ENCODE data around the gene CLPSL2.
A peak's percentile ranks its signal among the peaks of the same experiment; 100 is the strongest.

The CLPSL2 gene

DNA sequence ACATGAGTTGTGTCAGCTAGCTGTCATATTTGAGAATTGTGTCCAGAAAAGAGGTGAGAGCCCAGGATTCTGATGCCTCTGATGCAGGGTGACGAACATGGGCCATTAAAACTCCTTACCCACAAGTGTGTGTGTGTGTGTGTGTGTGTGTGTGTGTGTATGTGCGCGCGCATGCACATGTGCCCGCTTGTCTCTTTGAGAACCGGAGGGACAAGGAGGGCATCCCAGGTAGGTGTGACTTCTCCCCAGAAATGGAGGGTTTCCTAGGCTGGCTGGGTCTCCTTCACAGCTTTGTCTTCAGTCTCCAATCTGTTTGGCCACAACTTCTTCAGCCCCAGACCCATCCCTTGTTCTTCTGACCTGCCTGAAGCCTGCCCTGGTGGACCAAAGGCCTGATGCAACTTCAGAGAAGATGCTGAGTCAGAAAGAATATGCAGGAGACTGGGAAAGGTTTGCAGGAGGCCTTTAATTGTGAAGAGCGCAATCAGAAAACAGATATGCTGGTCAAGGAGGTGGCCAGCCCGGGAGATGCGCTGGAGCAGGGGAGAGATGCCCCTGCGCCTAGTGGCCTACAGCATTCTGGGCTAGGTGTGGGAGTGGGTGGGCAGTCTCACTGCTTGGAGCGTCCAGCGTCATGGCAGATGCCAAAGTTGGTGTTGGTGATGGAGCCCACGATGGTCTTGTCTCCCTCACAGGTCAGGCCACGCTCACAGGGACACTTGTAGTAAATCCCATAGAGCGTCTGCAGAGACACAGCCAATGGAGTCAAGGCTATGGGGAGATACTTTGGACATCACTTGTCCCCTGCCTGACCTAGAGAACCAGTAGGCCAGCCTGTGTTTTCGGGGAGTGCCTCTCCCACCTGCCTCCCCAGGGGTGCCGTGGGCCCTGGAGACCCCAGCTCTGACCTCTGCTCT, 18.4 kb downstream of the CLPSL2 start:
- Histone ChIP-seq H3K27me3 (ENCODE audit: low read depth, low read length) (no peaks in the 10 kb centered on the region), H3K4me3 (ENCODE audit: low read depth in 1 of 2, low read length in 2 of 2) (no peak overlapping the region), H3K4me1 (ENCODE audit: control insufficient read depth in 1 of 2, insufficient read depth in 2 of 2, low read length in 2 of 2) (no peaks in the 10 kb centered on the region), H3K27ac (ENCODE audit: low read length) (no peak overlapping the region), H3K9me3 (ENCODE audit: control insufficient read depth in 1 of 2, low read length in 2 of 2) (no peaks in the 10 kb centered on the region), H3K36me3 (ENCODE audit: control insufficient read depth in 1 of 2, insufficient read depth in 2 of 2, low read length in 2 of 2) (no peaks in the 10 kb centered on the region)

DNA sequence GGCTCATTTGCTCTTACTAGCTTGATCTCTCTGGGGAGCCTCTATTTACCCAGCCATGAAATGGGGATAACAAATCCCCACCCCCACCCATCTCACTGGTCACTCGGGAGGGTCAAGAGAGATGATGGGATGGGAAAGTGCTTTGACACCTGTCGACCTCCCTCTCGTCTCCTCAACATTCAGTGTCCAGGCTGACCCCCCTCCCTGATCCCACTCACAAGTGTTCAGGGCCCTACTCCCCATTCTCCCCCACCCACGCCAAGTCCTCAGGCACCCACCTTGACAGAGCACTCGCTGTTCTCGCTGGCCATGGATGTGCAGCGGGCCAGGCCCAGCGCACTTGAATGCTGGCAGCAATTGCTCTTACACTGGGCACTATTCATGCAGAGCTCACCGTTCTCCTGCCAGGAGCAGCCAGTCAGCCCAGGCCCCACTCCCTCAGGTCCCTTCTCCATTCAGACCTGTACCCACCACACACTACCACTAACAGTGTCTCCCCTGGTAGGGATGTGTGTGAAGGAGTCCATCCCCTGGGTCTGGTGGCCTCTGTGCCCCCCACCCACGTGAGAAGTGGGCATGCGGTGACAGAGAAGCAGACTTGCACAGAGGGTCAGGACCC, 19.2 kb downstream of the CLPSL2 start:
- H3K27ac ChIP-seq (ENCODE audit: low read length) = no peak overlapping the region
- no peaks in the 10 kb centered on the region for H3K36me3 ChIP-seq (ENCODE audit: control insufficient read depth in 1 of 2, insufficient read depth in 2 of 2, low read length in 2 of 2)
- H3K9me3 ChIP-seq (ENCODE audit: control insufficient read depth in 1 of 2, low read length in 2 of 2) = no peaks in the 10 kb centered on the region
- no peak overlapping the region for H3K4me3 ChIP-seq (ENCODE audit: low read depth in 1 of 2, low read length in 2 of 2)
- no peaks in the 10 kb centered on the region for H3K27me3 ChIP-seq (ENCODE audit: low read depth, low read length)
- H3K4me1 ChIP-seq (ENCODE audit: control insufficient read depth in 1 of 2, insufficient read depth in 2 of 2, low read length in 2 of 2) = no peaks in the 10 kb centered on the region

DNA sequence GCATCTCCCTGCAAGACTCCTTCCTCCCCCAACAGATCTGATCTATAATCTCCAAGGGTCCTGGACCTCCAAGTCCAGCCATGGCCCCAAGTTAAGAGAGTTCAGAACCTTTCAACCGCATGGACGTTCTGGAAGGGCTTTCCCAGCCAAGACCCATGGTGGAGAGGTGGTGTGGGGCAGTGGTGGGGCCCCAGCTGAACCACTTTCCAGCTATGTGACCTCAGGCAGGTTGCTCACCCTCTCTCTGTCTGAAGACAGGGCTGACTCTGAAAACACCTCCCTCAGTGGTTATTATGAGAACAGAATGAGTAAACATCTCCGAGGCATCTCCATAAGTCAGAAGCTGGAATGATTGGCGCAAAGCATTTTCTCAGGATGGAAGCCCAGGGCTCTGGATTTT, 19.8 kb downstream of the CLPSL2 start:
- Histone ChIP-seq H3K36me3 (ENCODE audit: control insufficient read depth in 1 of 2, insufficient read depth in 2 of 2, low read length in 2 of 2) (no peaks in the 10 kb centered on the region), H3K27me3 (ENCODE audit: low read depth, low read length) (no peaks in the 10 kb centered on the region), H3K4me3 (ENCODE audit: low read depth in 1 of 2, low read length in 2 of 2) (no peak overlapping the region), H3K27ac (ENCODE audit: low read length) (no peak overlapping the region), H3K9me3 (ENCODE audit: control insufficient read depth in 1 of 2, low read length in 2 of 2) (no peaks in the 10 kb centered on the region), H3K4me1 (ENCODE audit: control insufficient read depth in 1 of 2, insufficient read depth in 2 of 2, low read length in 2 of 2) (no peaks in the 10 kb centered on the region)

DNA sequence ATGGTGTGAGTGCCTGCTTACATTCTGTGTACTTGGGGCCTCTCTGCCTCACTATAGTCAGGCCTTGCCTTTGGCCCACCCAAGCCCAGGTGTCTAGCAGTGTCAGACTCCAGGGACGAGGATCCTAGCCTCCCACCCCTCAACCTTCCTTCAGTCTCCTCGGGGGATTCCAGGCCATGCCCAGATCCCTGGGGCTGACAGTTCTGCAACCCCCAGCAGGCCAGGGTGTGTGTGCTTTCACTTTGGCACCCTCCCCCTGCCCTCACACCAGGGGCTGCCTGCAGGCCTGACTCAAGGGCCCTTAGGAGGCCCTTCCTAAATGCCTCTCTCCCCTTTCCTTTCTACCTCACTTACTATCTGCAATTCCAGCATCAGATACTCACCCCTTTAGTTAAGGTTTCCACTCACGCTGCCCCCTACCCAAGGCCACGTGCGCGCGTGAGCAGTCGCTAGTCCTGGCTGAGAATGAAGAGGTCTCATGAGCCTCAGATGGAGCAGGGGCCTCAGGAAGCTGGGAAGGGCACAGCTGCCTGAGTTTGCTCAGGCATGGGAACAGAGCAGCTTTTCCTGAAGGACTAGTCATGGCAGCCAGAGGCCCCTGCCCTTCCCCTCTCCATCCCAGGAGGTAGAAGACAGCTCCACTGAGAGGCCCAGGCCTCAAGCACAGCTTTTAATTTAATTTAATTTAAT, 21.6 kb downstream of the CLPSL2 start:
- no peak overlapping the region for H3K4me3 ChIP-seq (ENCODE audit: low read depth in 1 of 2, low read length in 2 of 2)
- no peak overlapping the region for H3K27ac ChIP-seq (ENCODE audit: low read length)
- H3K27me3 ChIP-seq (ENCODE audit: low read depth, low read length) = no peaks in the 10 kb centered on the region
- H3K36me3 ChIP-seq (ENCODE audit: control insufficient read depth in 1 of 2, insufficient read depth in 2 of 2, low read length in 2 of 2) = no peaks in the 10 kb centered on the region
- H3K9me3 ChIP-seq (ENCODE audit: control insufficient read depth in 1 of 2, low read length in 2 of 2) = no peaks in the 10 kb centered on the region
- no peaks in the 10 kb centered on the region for H3K4me1 ChIP-seq (ENCODE audit: control insufficient read depth in 1 of 2, insufficient read depth in 2 of 2, low read length in 2 of 2)

DNA sequence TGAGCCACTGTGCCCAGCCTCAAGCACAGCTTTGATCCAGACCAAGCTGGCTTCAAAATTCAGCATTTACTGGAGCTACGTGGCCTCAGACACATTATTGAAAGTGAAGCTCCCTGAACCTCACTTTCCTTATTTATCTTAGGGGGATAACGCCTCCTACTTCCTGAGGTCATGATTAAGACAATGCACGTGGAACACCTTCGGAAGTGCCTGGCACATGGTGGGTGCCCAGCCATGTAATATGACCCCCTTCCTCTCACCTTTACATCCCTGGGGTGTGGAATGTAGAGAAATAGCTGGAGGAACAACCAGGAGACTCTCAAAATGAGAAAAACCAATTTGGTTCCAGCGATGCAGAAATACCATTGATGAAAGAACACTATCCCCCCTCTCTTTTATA, 22.3 kb downstream of the CLPSL2 start:
- H3K4me1 ChIP-seq (ENCODE audit: control insufficient read depth in 1 of 2, insufficient read depth in 2 of 2, low read length in 2 of 2) = no peaks in the 10 kb centered on the region

DNA sequence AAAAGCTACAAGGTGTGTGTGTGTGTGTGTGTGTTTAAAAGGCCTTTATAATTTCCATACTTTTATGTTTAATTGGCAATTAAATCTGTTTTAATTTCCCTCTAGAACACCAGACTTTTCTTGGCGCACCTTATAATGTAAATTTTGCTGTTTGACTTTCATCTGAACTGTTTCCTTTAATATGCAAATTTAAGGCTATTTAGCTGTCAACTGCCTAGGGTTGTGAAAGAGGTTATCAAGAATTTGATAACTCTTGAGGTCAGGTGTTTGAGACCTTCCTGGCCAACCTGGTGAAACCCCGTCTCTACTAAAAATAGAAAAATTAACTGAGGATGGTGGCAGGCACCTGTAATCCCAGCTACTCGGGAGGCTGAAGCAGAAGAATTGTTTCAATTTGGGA, 24.8 kb downstream of the CLPSL2 start:
- Histone ChIP-seq H3K4me3 (ENCODE audit: low read depth in 1 of 2, low read length in 2 of 2) (no peak overlapping the region), H3K4me1 (ENCODE audit: control insufficient read depth in 1 of 2, insufficient read depth in 2 of 2, low read length in 2 of 2) (peaks cover 0 to 7% of the 10 kb centered on the region in 2 donors), H3K9me3 (ENCODE audit: control insufficient read depth in 1 of 2, low read length in 2 of 2) (no peaks in the 10 kb centered on the region), H3K36me3 (ENCODE audit: control insufficient read depth in 1 of 2, insufficient read depth in 2 of 2, low read length in 2 of 2) (no peaks in the 10 kb centered on the region), H3K27me3 (ENCODE audit: low read depth, low read length) (no peaks in the 10 kb centered on the region), H3K27ac (ENCODE audit: low read length) (no peak overlapping the region)

More for the DNA sequence above, 22.3 kb downstream of the CLPSL2 start:
- no peaks in the 10 kb centered on the region for H3K27me3 ChIP-seq (ENCODE audit: low read depth, low read length)
- no peak overlapping the region for H3K4me3 ChIP-seq (ENCODE audit: low read depth in 1 of 2, low read length in 2 of 2)
- H3K9me3 ChIP-seq (ENCODE audit: control insufficient read depth in 1 of 2, low read length in 2 of 2) = no peaks in the 10 kb centered on the region
- no peaks in the 10 kb centered on the region for H3K36me3 ChIP-seq (ENCODE audit: control insufficient read depth in 1 of 2, insufficient read depth in 2 of 2, low read length in 2 of 2)
- no peak overlapping the region for H3K27ac ChIP-seq (ENCODE audit: low read length)

DNA sequence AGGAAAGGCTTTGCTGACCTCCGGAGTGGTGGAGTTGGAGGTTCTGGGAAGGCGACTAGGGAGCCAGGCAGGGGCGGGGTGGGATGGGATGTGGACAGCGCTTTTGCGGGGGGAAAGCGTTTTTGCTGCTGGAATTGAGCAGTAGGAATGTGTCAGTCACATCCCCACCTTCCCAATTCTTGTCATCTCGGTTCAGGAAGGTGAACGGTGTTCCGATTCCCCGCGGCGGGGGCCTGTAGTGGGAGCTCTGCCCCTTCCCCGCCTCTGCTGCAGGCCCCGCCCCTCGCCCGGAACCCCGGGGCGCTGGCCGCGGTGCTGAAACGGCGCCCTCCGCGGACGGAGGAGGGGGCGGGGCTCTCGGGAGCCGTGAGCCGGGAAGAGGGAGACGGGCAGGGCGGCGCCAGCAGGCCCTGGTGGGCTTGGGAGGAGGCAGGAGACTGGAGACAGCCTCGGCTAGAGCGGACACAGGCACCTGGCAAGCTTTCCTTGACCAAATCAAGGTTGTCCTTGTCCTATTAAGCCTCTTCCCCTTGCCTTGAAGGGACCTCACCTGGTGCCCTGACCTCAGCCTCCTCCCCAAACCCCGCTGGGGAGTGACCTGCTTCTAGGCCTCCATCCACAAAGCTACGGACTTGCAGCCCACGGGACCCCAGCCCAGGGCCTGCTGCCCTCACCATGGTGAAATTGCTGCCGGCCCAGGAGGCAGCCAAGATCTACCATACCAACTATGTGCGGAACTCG, 28.8 kb downstream of the CLPSL2 start, which contains the start of gene LHFPL5:
Gene LHFPL5, plus strand, starts transcription at position 357 of the 741 bp plus-strand sequence. Its CDS starts 319 bp downstream, at position 676.
- Histone ChIP-seq H3K27ac (ENCODE audit: low read length) (no peak within 1 kb of the TSS), H3K4me1 (ENCODE audit: control insufficient read depth in 1 of 2, insufficient read depth in 2 of 2, low read length in 2 of 2) (peaks cover 0 to 7% of the 10 kb centered on the region in 2 donors), H3K9me3 (ENCODE audit: control insufficient read depth in 1 of 2, low read length in 2 of 2) (no peaks in the 10 kb centered on the region), H3K27me3 (ENCODE audit: low read depth, low read length) (no peaks in the 10 kb centered on the region), H3K36me3 (ENCODE audit: control insufficient read depth in 1 of 2, insufficient read depth in 2 of 2, low read length in 2 of 2) (no peaks in the 10 kb centered on the region), H3K4me3 (ENCODE audit: low read depth in 1 of 2, low read length in 2 of 2) (peak within 1 kb of the TSS in 1 of 2 donors; percentile 45)

DNA sequence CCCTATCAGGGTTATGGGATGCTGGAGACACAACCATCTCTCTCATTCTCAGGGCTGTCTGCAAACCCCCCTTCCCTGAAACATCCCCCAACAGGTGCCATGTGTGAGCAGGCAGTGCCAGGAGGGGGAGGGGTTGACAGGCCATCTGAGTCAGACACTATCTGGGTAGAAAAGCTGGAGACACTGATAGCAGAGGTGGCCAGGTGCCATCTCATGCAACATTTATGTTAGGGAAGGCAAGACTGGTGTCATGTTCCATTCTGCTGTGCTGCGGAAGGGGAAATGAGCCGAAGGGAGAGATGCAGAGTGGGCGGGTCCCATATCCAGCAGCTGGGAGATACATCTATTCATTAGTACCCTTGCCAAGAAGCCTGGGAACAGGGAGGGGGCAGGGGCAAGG, 32.3 kb downstream of the CLPSL2 start:
- no peak overlapping the region for H3K4me3 ChIP-seq (ENCODE audit: low read depth in 1 of 2, low read length in 2 of 2)
- H3K36me3 ChIP-seq (ENCODE audit: control insufficient read depth in 1 of 2, insufficient read depth in 2 of 2, low read length in 2 of 2) = no peaks in the 10 kb centered on the region
- no peak overlapping the region for H3K27ac ChIP-seq (ENCODE audit: low read length)
- no peaks in the 10 kb centered on the region for H3K9me3 ChIP-seq (ENCODE audit: control insufficient read depth in 1 of 2, low read length in 2 of 2)
- H3K27me3 ChIP-seq (ENCODE audit: low read depth, low read length) = no peaks in the 10 kb centered on the region
- H3K4me1 ChIP-seq (ENCODE audit: control insufficient read depth in 1 of 2, insufficient read depth in 2 of 2, low read length in 2 of 2) = peaks cover 0 to 7% of the 10 kb centered on the region in 2 donors

DNA sequence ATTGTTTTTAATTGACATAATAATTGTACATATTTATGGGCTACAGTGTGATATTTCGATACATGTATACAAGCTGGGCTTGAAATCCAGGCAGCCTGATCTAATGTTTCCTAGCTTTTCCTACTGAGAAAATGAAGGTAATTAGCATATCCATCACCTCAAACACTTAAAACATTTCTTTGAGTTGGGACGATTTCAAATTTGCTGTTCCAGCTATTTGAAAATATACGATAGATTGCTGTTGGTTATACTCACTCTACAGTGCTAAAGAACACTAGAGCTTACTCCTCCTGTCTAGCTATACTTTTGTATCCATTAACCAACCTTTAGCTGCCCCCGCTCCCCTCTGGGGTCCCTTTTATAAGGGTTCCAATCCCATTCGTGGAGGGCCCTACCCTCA, 33.4 kb downstream of the CLPSL2 start:
- no peak overlapping the region for H3K4me3 ChIP-seq (ENCODE audit: low read depth in 1 of 2, low read length in 2 of 2)
- H3K4me1 ChIP-seq (ENCODE audit: control insufficient read depth in 1 of 2, insufficient read depth in 2 of 2, low read length in 2 of 2) = peaks cover 0 to 6% of the 10 kb centered on the region in 2 donors
- H3K9me3 ChIP-seq (ENCODE audit: control insufficient read depth in 1 of 2, low read length in 2 of 2) = no peaks in the 10 kb centered on the region
- H3K36me3 ChIP-seq (ENCODE audit: control insufficient read depth in 1 of 2, insufficient read depth in 2 of 2, low read length in 2 of 2) = no peaks in the 10 kb centered on the region
- no peak overlapping the region for H3K27ac ChIP-seq (ENCODE audit: low read length)
- H3K27me3 ChIP-seq (ENCODE audit: low read depth, low read length) = no peaks in the 10 kb centered on the region

DNA sequence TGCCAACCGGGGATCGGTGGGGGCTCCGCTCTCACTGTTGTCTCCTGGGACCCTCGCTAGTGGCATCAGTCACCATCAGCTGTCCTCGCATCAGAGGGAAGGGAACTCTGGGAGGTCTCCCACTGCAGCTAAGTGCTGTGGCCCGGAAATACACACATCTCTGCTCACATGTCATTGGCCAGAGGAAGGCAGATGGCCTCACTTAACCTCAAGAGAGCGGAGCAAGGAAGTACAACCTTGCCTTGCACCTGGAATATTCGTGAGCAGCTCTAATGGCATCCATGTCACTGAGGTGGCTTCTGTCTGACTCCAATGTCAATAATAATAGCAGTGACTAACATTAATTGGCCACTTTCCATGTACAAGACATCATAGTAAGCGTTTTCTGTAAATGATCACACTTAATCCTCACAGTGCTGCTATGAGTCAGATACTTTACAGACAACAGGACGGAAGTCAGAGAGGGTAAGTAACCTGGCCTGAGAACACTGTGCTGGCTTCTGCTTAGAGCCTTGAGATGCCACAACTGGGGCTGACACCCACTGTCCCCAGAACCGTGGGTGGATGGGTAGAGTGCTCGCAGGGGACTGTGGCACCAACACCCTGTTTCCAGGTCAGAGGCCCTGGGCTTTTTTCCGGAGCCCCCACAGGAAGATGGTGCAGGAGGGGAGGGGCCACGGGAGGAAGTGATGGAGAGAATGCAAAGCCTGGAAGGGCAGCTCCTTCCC, 34.7 kb downstream of the CLPSL2 start:
- Histone ChIP-seq H3K27me3 (ENCODE audit: low read depth, low read length) (no peaks in the 10 kb centered on the region), H3K4me3 (ENCODE audit: low read depth in 1 of 2, low read length in 2 of 2) (no peak overlapping the region), H3K36me3 (ENCODE audit: control insufficient read depth in 1 of 2, insufficient read depth in 2 of 2, low read length in 2 of 2) (no peaks in the 10 kb centered on the region), H3K9me3 (ENCODE audit: control insufficient read depth in 1 of 2, low read length in 2 of 2) (no peaks in the 10 kb centered on the region), H3K27ac (ENCODE audit: low read length) (no peak overlapping the region), H3K4me1 (ENCODE audit: control insufficient read depth in 1 of 2, insufficient read depth in 2 of 2, low read length in 2 of 2) (no peaks in the 10 kb centered on the region)

Measured in muscle layer of duodenum (tissue), 2 donors.